GM19035 (cell line): ENCODE results near the gene SUMO2.
"Not testable (repeated sequence)": the region's sequence is repeated elsewhere in the genome, so short reads cannot be mapped to it uniquely, and the experiment has no call there.

Experiments used
- ATAC-seq: cut with Tn5 transposase; IDR thresholded peaks from one replicate; pipeline ENCODE4 v1.9.1; 2021; ENCODE audit not compliant: unreplicated experiment

Gene SUMO2

GRCh38 chr17:75182319-75182568, 515 bp downstream of the SUMO2 start:
- ATAC-seq = peak; percentile 27

- ATAC-seq = peak; percentile 16
These were observed 996 bp downstream of the SUMO2 start for GRCh38 chr17:75181608-75182318.

- no peak for ATAC-seq
These were observed 1.6 kb downstream of the SUMO2 start for GRCh38 chr17:75181110-75181509.

- ATAC-seq = no peak
These were observed 4.3 kb downstream of the SUMO2 start for GRCh38 chr17:75178453-75178852.

- ATAC-seq = no peak
These were observed 6.1 kb downstream of the SUMO2 start for GRCh38 chr17:75176625-75177024.

- no peak for ATAC-seq
These were observed 7.8 kb downstream of the SUMO2 start for GRCh38 chr17:75174996-75175395.

- no peak for ATAC-seq
These were observed 9.2 kb downstream of the SUMO2 start for GRCh38 chr17:75173526-75173925.

GRCh38 chr17:75168998-75169397, 13.8 kb downstream of the SUMO2 start:
- no peak for ATAC-seq

GRCh38 chr17:75164606-75165005, 18.2 kb downstream of the SUMO2 start:
- ATAC-seq = not testable (repeated sequence)

- no peak for ATAC-seq
These were observed 19.7 kb downstream of the SUMO2 start for GRCh38 chr17:75163074-75163473.

GRCh38 chr17:75160211-75160610, 22.5 kb downstream of the SUMO2 start:
- no peak for ATAC-seq

GRCh38 chr17:75159196-75160031, 23.3 kb downstream of the SUMO2 start:
- ATAC-seq = no peak

GRCh38 chr17:75158480-75158879, 24.3 kb downstream of the SUMO2 start:
- ATAC-seq = not testable (repeated sequence)

GRCh38 chr17:75155191-75155601, 27.6 kb downstream of the SUMO2 start:
- ATAC-seq = no peak

GRCh38 chr17:75154195-75155106, 28.3 kb downstream of the SUMO2 start, which contains the start of gene JPT1:
TSS of gene JPT1 (minus strand) at chr17:75154512. CDS start at chr17:75154397, 115 bp downstream.
- peak; percentile 95 for ATAC-seq

GRCh38 chr17:75153780-75154194, 29.0 kb downstream of the SUMO2 start:
- no peak for ATAC-seq

- ATAC-seq = no peak
These were observed 29.6 kb downstream of the SUMO2 start for GRCh38 chr17:75152922-75153779.

GRCh38 chr17:75152523-75152921, 30.2 kb downstream of the SUMO2 start:
- no peak for ATAC-seq

GRCh38 chr17:75151930-75152329, 30.8 kb downstream of the SUMO2 start:
- ATAC-seq = no peak

GRCh38 chr17:75147878-75148546, 34.7 kb downstream of the SUMO2 start:
- no peak for ATAC-seq
